GM21825 (cell line): ENCODE results near the gene TMEM69.
A peak's percentile ranks its signal among the peaks of the same experiment; 100 is the strongest.
"Not testable (repeated sequence)": the region's sequence is repeated elsewhere in the genome, so short reads cannot be mapped to it uniquely, and the experiment has no call there.

Source experiments
- ATAC-seq: cut with Tn5 transposase; IDR thresholded peaks from one replicate; pipeline ENCODE4 v1.9.1; 2021; ENCODE audit warnings: mild to moderate bottlenecking, moderate library complexity; ENCODE audit not compliant: unreplicated experiment

Gene TMEM69

GRCh38 chr1:45687754-45688740 lies at the start of gene TMEM69:
TSS of gene TMEM69 (plus strand) at chr1:45688181. CDS start at chr1:45691069, 2,888 bp downstream.
- peak; percentile 24 for ATAC-seq

GRCh38 chr1:45640293-45640692 lies 47.7 kb upstream of the TMEM69 start:
- ATAC-seq = no peak

GRCh38 chr1:45643321-45643720 lies 44.7 kb upstream of the TMEM69 start:
- ATAC-seq = no peak

GRCh38 chr1:45643978-45644377 lies 44.0 kb upstream of the TMEM69 start:
- ATAC-seq = no peak

GRCh38 chr1:45644661-45645060 lies 43.3 kb upstream of the TMEM69 start:
- no peak for ATAC-seq

- ATAC-seq = no peak
Observed at GRCh38 chr1:45647248-45648021, 40.5 kb upstream of the TMEM69 start.

GRCh38 chr1:45654540-45655280 lies 33.3 kb upstream of the TMEM69 start:
- no peak for ATAC-seq

GRCh38 chr1:45656573-45657226 lies 31.3 kb upstream of the TMEM69 start:
- no peak for ATAC-seq

- no peak for ATAC-seq
Observed at GRCh38 chr1:45658171-45658570, 29.8 kb upstream of the TMEM69 start.

GRCh38 chr1:45659222-45659621 lies 28.8 kb upstream of the TMEM69 start:
- no peak for ATAC-seq

- ATAC-seq = no peak
Observed at GRCh38 chr1:45660336-45660735, 27.6 kb upstream of the TMEM69 start.

GRCh38 chr1:45666836-45667235 lies 21.1 kb upstream of the TMEM69 start:
- ATAC-seq = no peak

- no peak for ATAC-seq
Observed at GRCh38 chr1:45667321-45668111, 20.5 kb upstream of the TMEM69 start.

GRCh38 chr1:45668526-45668925 lies 19.5 kb upstream of the TMEM69 start:
- ATAC-seq = no peak

- no peak for ATAC-seq
Observed at GRCh38 chr1:45669379-45669778, 18.6 kb upstream of the TMEM69 start.

- no peak for ATAC-seq
Observed at GRCh38 chr1:45669859-45670655, 17.9 kb upstream of the TMEM69 start.

- ATAC-seq = no peak
Observed at GRCh38 chr1:45673956-45674355, 14.0 kb upstream of the TMEM69 start.

GRCh38 chr1:45674478-45674877 lies 13.5 kb upstream of the TMEM69 start:
- no peak for ATAC-seq

GRCh38 chr1:45676553-45676952 lies 11.4 kb upstream of the TMEM69 start:
- not testable (repeated sequence) for ATAC-seq
